Transverse colon (tissue), 4 donors: Measurements from ENCODE around the gene SLC25A25. TPM values are rescaled to one million over a fixed set of nuclear protein-coding genes. Genes with fewer than 3 reads are reported as not detected.
A peak's percentile ranks its signal among the peaks of the same experiment; 100 is the strongest.

Source experiments
- DNase-seq: peaks from one replicate; pipeline ENCODE4 v3.0.0-alpha.2; 2019
- H3K27ac ChIP-seq, 4 donors: fragments of 200-600 bp; sonication (generic); 2 replicates each; pipeline ENCODE4 v1.5.1; 2016 to 2018; ENCODE audit warnings: inconsistent platforms in 4 of 4
- H3K27me3 ChIP-seq: fragments of 200-600 bp; sonication (generic); 2 replicates; pipeline ENCODE4 v1.5.1; 2017; ENCODE audit warnings: inconsistent platforms
- H3K36me3 ChIP-seq, 4 donors: fragments of 200-600 bp; sonication (generic); 2 replicates each; pipeline ENCODE4 v1.5.1; 2017 to 2019; ENCODE audit warnings: inconsistent platforms in 4 of 4
- H3K4me1 ChIP-seq, 4 donors: fragments of 200-600 bp; sonication (generic); 2 replicates each; pipeline ENCODE4 v1.5.1; 2017 to 2020; ENCODE audit warnings: inconsistent platforms in 4 of 4
- H3K4me3 ChIP-seq, 4 donors: fragments of 200-600 bp; sonication (generic); 1 replicate in 1 of 4; 2 replicates in 3 of 4; pipeline versions ENCODE4 v1.5.1 to v1.6.1; 2017 to 2019; ENCODE audit warnings: inconsistent platforms in 4 of 4
- H3K9me3 ChIP-seq, 2 donors: fragments of 200-600 bp; sonication (generic); 2 replicates each; pipeline ENCODE4 v1.5.1; 2017 to 2019; ENCODE audit warnings: inconsistent platforms in 2 of 2
- EP300 ChIP-seq: sonication (generic); formaldehyde crosslinking; IDR thresholded peaks from one replicate; pipeline ENCODE4 v1.6.1; 2017; ENCODE audit warnings: antibody characterized with exemption, low read depth
- POLR2A ChIP-seq: fragments of 450-650 bp; IDR thresholded peaks from one replicate; pipeline ENCODE4 v1.6.1; 2016; ENCODE audit warnings: antibody characterized with exemption, mild to moderate bottlenecking, moderate library complexity
- POLR2AphosphoS5 ChIP-seq, 3 donors: sonication (generic); formaldehyde crosslinking; IDR thresholded peaks; one replicate each; pipeline ENCODE4 v1.6.1; 2016; ENCODE audit warnings: antibody characterized with exemption in 3 of 3
- WGBS, 2 donors: methylation state at CpG; one replicate each; pipeline ENCODE4 v1.1.5; 2018; ENCODE audit warnings: low coverage in 1 of 2; 5-methylcytosine and 5-hydroxymethylcytosine counted together
- in situ Hi-C, 4 donors: fragments of 200-750 bp; cut with MboI; loops; one replicate each; pipeline versions ENCODE4 v1.15.0 to v1.15.1; 2017; ENCODE audit warnings: low sequenced_read_pairs in 3 of 4, low pct_ligation_motif_present in 1 of 4, low pct_unique_long_range_greater_than_20kb in 1 of 4
- intact Hi-C: fragments of 100-400 bp; cut with DNase I; formaldehyde crosslinking; loops from one replicate; pipeline ENCODE4 v1.15.1; 2023; ENCODE audit warnings: low total_unique reads
- total RNA-seq, 4 donors: library from RNA; depleted of rRNA; stranded (reverse); fragments of >200 nt; gene quantifications; one replicate each; pipeline ENCODE4 v1.1.0, GENCODE V29; 2016
- TF ChIP-seq, protein P1 (sequence below), 5 experiments: fragments of 200-600 bp in 3 of 5; fragments of 450-650 bp in 2 of 5; sonication (generic) in 3 of 5; IDR thresholded peaks; 1 replicate in 2 of 5; 2 replicates in 3 of 5; pipeline ENCODE4 v1.5.1; 2016 to 2017; ENCODE audit warnings: antibody characterized with exemption in 5 of 5, inconsistent platforms in 3 of 5, mild to moderate bottlenecking in 2 of 5, moderate library complexity in 1 of 5

SLC25A25 gene
- total RNA-seq, 4 donors from 2014 or later, result 25.5 to 35.5 (median 32.5) TPM

DNA sequence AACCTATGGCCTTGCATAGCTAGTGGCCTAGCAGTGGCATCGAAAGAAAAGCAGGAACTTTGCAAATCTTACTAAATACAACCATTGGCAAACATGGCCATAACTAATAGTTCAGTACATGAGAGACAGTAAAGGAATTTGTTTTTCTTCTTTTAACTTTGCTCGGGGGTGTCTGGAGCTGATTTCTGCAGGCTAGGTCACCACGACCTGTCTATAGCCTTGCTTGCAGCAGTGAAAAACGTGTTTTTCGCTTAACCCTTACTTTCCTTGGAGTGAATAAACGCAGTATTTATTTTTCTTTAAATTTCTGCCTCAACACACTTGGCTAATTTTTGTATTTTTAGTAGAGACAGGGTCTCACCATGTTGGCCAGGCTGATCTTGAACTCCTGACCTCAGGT lies 20.8 kb upstream of the SLC25A25 start:
- no peak overlapping the region for H3K4me3 ChIP-seq
- intact Hi-C loops, result loop anchor here (10.0 kb wide), 1 partner anchor 62 kb away; the partner anchor contains the start of gene EEIG1
- H3K9me3 ChIP-seq, result no peaks in the 10 kb centered on the region
- peaks cover 0 to 10% (median 0%) of the 10 kb centered on the region in 4 donors for H3K4me1 ChIP-seq
- no peaks in the 10 kb centered on the region for H3K27me3 ChIP-seq
- H3K36me3 ChIP-seq, result no peaks in the 10 kb centered on the region
- peak overlapping the region in 1 of 4 donors; percentile 20 for H3K27ac ChIP-seq
- 79 to 83% methylated on average over 6 of the region's 6 CpGs for WGBS, 2 donors
- in situ Hi-C loops, result loop anchor here in 1 of 4 donors (25.0 kb wide), 1 partner anchor 90 kb away; the partner anchor contains the start of genes LCN2 and PTGES2
- DNase-seq, result no peak
- no peak for TF ChIP-seq POLR2AphosphoS5 (IDR thresholded peaks at IDR 0.05)
- no peak for TF ChIP-seq POLR2A
- TF ChIP-seq, protein P1, sequence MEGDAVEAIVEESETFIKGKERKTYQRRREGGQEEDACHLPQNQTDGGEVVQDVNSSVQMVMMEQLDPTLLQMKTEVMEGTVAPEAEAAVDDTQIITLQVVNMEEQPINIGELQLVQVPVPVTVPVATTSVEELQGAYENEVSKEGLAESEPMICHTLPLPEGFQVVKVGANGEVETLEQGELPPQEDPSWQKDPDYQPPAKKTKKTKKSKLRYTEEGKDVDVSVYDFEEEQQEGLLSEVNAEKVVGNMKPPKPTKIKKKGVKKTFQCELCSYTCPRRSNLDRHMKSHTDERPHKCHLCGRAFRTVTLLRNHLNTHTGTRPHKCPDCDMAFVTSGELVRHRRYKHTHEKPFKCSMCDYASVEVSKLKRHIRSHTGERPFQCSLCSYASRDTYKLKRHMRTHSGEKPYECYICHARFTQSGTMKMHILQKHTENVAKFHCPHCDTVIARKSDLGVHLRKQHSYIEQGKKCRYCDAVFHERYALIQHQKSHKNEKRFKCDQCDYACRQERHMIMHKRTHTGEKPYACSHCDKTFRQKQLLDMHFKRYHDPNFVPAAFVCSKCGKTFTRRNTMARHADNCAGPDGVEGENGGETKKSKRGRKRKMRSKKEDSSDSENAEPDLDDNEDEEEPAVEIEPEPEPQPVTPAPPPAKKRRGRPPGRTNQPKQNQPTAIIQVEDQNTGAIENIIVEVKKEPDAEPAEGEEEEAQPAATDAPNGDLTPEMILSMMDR (IDR thresholded peaks at IDR 0.05), result no peak

DNA sequence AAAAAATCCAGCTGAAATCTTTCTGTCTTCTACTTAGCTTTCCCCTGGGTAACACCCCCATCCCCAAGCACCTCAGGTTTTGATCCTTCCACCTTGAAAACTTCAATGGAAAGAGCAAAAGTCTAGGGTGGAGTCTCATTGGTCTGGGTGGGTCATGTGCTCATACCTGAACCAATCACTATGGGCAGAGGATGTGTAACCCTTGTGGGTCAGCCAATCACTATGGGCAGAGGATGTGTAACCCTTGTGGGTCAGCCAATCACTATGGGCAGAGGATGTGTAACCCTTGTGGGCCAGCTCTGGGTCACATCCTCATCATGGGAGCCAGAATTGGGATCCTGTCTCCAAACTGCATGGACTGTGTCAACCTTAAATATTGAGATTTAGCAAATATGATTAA lies 19.4 kb upstream of the SLC25A25 start:
- no peak overlapping the region for H3K4me3 ChIP-seq
- no peaks in the 10 kb centered on the region for H3K9me3 ChIP-seq
- H3K36me3 ChIP-seq, result no peaks in the 10 kb centered on the region
- in situ Hi-C loops (loop anchor here in 1 of 4 donors (25.0 kb wide), 1 partner anchor 89 kb away; the partner anchor contains the start of genes LCN2 and PTGES2), intact Hi-C loops (loop anchor here (10.0 kb wide), 1 partner anchor 64 kb away; the partner anchor contains the start of gene EEIG1)
- H3K27me3 ChIP-seq, result no peaks in the 10 kb centered on the region
- DNase-seq, result no peak
- H3K4me1 ChIP-seq, result peaks cover 0 to 13% (median 0%) of the 10 kb centered on the region in 4 donors
- H3K27ac ChIP-seq, result no peak overlapping the region
- no peak for TF ChIP-seq EP300
- TF ChIP-seq POLR2AphosphoS5 (IDR thresholded peaks at IDR 0.05), result no peak
- TF ChIP-seq, protein P1 (IDR thresholded peaks at IDR 0.05), result no peak
- TF ChIP-seq POLR2A, result no peak

DNA sequence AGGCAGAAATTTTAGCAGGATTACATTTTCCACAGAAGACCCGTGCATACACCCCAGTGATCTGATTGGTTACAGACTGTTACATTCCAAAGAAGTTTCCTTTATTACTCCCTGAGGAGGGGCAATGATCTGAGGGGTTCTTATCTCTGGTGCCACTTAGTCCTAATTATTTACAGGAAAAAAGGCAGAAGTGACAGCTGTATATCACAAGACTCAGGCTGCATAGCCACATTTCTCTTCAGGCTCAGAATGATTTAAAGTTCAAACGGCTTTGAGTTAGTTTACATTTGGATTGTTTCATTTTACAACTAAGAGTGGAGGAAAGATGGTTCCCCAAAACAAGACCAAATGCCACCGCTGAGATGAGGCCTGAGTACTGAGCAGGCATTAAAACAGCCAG lies 18.2 kb upstream of the SLC25A25 start:
- WGBS, 2 donors, result 33 to 34% methylated on average over 2 to 3 of the region's 3 CpGs
- H3K36me3 ChIP-seq, result no peaks in the 10 kb centered on the region
- H3K4me3 ChIP-seq, result no peak overlapping the region
- no peak for TF ChIP-seq EP300
- no peak for TF ChIP-seq POLR2A
- TF ChIP-seq POLR2AphosphoS5 (IDR thresholded peaks at IDR 0.05), result no peak
- TF ChIP-seq, protein P1 (IDR thresholded peaks at IDR 0.05), result no peak
- no peaks in the 10 kb centered on the region for H3K9me3 ChIP-seq
- H3K27ac ChIP-seq, result peak overlapping the region in 1 of 4 donors; percentile 35
- no peaks in the 10 kb centered on the region for H3K27me3 ChIP-seq
- no peak for DNase-seq
- intact Hi-C loops (loop anchor here (5.0 to 10.0 kb wide), 2 partner anchors 65 to 1397 kb away; partner anchors contain the start of gene EEIG1), in situ Hi-C loops (loop anchor here in 1 of 4 donors (25.0 kb wide), 1 partner anchor 87 kb away; the partner anchor contains the start of genes LCN2 and PTGES2)
- H3K4me1 ChIP-seq, result peaks cover 0 to 17% (median 0%) of the 10 kb centered on the region in 4 donors

DNA sequence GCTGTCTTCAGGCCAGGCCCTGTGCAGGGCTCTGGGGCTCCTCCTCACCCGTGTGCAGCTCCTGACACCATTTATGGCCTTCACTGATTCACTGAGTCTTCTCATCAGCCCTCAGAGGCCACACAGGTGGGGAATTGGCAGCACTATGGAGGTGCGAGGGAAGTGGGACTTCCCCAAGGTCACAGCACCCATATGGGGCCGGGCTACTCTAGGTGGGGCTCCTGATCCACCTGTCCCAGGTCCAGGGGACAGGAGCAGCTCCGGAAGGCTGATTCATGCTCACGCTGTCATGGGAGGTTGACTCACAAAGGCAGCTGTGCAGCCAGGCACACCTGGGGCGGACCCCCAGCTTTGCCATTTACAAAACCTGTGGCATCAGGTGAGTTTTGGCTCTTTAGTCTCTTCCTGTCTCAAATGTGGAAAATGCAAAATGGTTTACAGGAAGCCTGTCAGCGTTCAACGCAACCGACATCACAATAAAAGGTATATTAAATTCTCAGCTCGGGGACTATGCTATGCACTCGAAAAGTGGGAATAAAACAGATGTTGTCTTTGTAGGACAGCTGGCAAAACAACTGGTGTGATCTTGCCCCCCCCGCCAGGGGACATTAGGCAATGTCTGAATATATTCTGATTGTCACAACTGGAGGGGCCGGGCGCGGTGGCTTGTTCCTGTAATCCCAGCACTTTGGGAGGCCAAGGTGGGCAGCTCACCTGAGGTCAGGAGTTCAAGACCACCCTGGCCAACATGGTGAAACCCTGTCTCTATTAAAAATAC lies 15.9 kb upstream of the SLC25A25 start:
- Histone ChIP-seq H3K36me3 (no peaks in the 10 kb centered on the region), H3K27me3 (no peaks in the 10 kb centered on the region), H3K4me3 (no peak overlapping the region), H3K9me3 (no peaks in the 10 kb centered on the region), H3K27ac (peak overlapping the region in 3 of 4 donors; percentile 13 to 46 (median 43)), H3K4me1 (peaks cover 16 to 38% (median 19%) of the 10 kb centered on the region in 4 donors)
- TF ChIP-seq POLR2AphosphoS5 (IDR thresholded peaks at IDR 0.05), result peak in 2 of 3 donors; percentile 53 to 68
- TF ChIP-seq POLR2A, result peak; percentile 13
- TF ChIP-seq, protein P1 (IDR thresholded peaks at IDR 0.05), result no peak
- no peak for TF ChIP-seq EP300
- DNase-seq, result peak; percentile 76
- WGBS, 2 donors, result 77 to 91% methylated on average over 6 to 13 of the region's 15 CpGs
- intact Hi-C loops (loop anchor here (5.0 kb wide), 1 partner anchor 1395 kb away; no protein-coding TSS in a partner anchor), in situ Hi-C loops (no loop called here)
